ENCODE data around the gene TSPAN9. TPM values are rescaled to one million over a fixed set of nuclear protein-coding genes. Genes with fewer than 3 reads are reported as not detected.

Gene TSPAN9
- total RNA-seq, 1 donor from 2014 or later: 109 TPM

- DNase-seq (ENCODE audit: low spot score in 2 of 2): no peak
- Histone ChIP-seq H3K36me3 (no peaks in the 10 kb centered on the region), H3K9me3 (no peaks in the 10 kb centered on the region), H3K4me3 (no peak overlapping the region), H3K27me3 (no peaks in the 10 kb centered on the region), H3K4me1 (peaks cover 5 to 13% of the 10 kb centered on the region in 2 donors), H3K27ac (peak overlapping the region; percentile 77 to 84)
- TF ChIP-seq CTCF (IDR thresholded peaks at IDR 0.05): no peak
- intact Hi-C loops (cut with DNase I): no loop called here
Observed at GRCh38 chr12:3157581-3158323, 80.6 kb downstream of the TSPAN9 start.

GRCh38 chr12:3158851-3159465 is 81.8 kb downstream of the TSPAN9 start:
- peak overlapping the region in 1 of 2 donors; percentile 3 for H3K4me3 ChIP-seq
- DNase-seq (ENCODE audit: low spot score in 2 of 2): no peak
- intact Hi-C loops (cut with DNase I): no loop called here
- H3K27ac ChIP-seq: peak overlapping the region; percentile 77 to 84
- H3K9me3 ChIP-seq: no peaks in the 10 kb centered on the region
- no peak for TF ChIP-seq CTCF (IDR thresholded peaks at IDR 0.05)
- no peaks in the 10 kb centered on the region for H3K36me3 ChIP-seq
- no peaks in the 10 kb centered on the region for H3K27me3 ChIP-seq
- peaks cover 5 to 12% of the 10 kb centered on the region in 2 donors for H3K4me1 ChIP-seq

- H3K4me3 ChIP-seq: no peak overlapping the region
- H3K27me3 ChIP-seq: no peaks in the 10 kb centered on the region
- no peak for TF ChIP-seq CTCF (IDR thresholded peaks at IDR 0.05)
- intact Hi-C loops (cut with DNase I): no loop called here
- H3K27ac ChIP-seq: no peak overlapping the region
- H3K4me1 ChIP-seq: peaks cover 5 to 12% of the 10 kb centered on the region in 2 donors
- H3K9me3 ChIP-seq: no peaks in the 10 kb centered on the region
- no peak for DNase-seq (ENCODE audit: low spot score in 2 of 2)
- H3K36me3 ChIP-seq: no peaks in the 10 kb centered on the region
Observed at GRCh38 chr12:3160081-3160480, 82.9 kb downstream of the TSPAN9 start.

- intact Hi-C loops (cut with DNase I): no loop called here
- no peaks in the 10 kb centered on the region for H3K9me3 ChIP-seq
- H3K4me1 ChIP-seq: peaks cover 5 to 12% of the 10 kb centered on the region in 2 donors
- TF ChIP-seq CTCF (IDR thresholded peaks at IDR 0.05): no peak
- H3K36me3 ChIP-seq: no peaks in the 10 kb centered on the region
- no peak overlapping the region for H3K4me3 ChIP-seq
- no peaks in the 10 kb centered on the region for H3K27me3 ChIP-seq
- DNase-seq (ENCODE audit: low spot score in 2 of 2): no peak
- H3K27ac ChIP-seq: no peak overlapping the region
Observed at GRCh38 chr12:3161861-3162260, 84.7 kb downstream of the TSPAN9 start.

- no peak for DNase-seq (ENCODE audit: low spot score in 2 of 2)
- intact Hi-C loops (cut with DNase I): no loop called here
Observed at GRCh38 chr12:3164454-3165077, 87.4 kb downstream of the TSPAN9 start.

More at GRCh38 chr12:3164454-3165077, 87.4 kb downstream of the TSPAN9 start:
- H3K27me3 ChIP-seq: no peaks in the 10 kb centered on the region
- peaks cover 0 to 3% of the 10 kb centered on the region in 2 donors for H3K4me1 ChIP-seq
- H3K36me3 ChIP-seq: no peaks in the 10 kb centered on the region
- TF ChIP-seq CTCF (IDR thresholded peaks at IDR 0.05): no peak
- no peaks in the 10 kb centered on the region for H3K9me3 ChIP-seq
- H3K4me3 ChIP-seq: no peak overlapping the region
- H3K27ac ChIP-seq: no peak overlapping the region

All from ascending aorta (tissue), 2 donors.